DOHH2 (cell line): ENCODE measurements around the gene BRINP3.

Experiments
- H3F3A ChIP-seq: fragments of 200-600 bp; sonication (generic), shearing (Covaris generic); 2 replicates; pipeline ENCODE4 v1.6.0; 2016; ENCODE audit warnings: antibody characterized with exemption, mild to moderate bottlenecking; ENCODE audit not compliant: control insufficient read depth, insufficient read depth
- H3K27ac ChIP-seq: fragments of 200-600 bp; sonication (generic); 2 replicates; pipeline ENCODE4 v1.5.1; 2014; ENCODE audit warnings: low read depth, mild to moderate bottlenecking, low read length, moderate library complexity
- H3K27me3 ChIP-seq: fragments of 200-600 bp; sonication (generic); 2 replicates; pipeline ENCODE4 v1.6.1; 2014; ENCODE audit warnings: mild to moderate bottlenecking, low read length, mixed read lengths; ENCODE audit not compliant: control insufficient read depth
- H3K36me3 ChIP-seq: fragments of 200-600 bp; sonication (generic); 2 replicates; pipeline ENCODE4 v1.6.1; 2014; ENCODE audit warnings: mild to moderate bottlenecking, low read length, moderate library complexity, mixed read lengths; ENCODE audit not compliant: control insufficient read depth
- H3K4me1 ChIP-seq: fragments of 200-600 bp; sonication (generic); 2 replicates; pipeline ENCODE4 v1.6.1; 2014; ENCODE audit warnings: mild to moderate bottlenecking, low read length, mixed read lengths; ENCODE audit not compliant: control insufficient read depth
- H3K4me2 ChIP-seq: fragments of 200-600 bp; sonication (generic); 2 replicates; pipeline ENCODE4 v1.6.0; 2014; ENCODE audit warnings: mild to moderate bottlenecking, low read length, moderate library complexity
- H3K4me3 ChIP-seq: fragments of 200-600 bp; sonication (generic); 2 replicates; pipeline ENCODE4 v1.5.1; 2014; ENCODE audit warnings: mild to moderate bottlenecking, low read length, mixed read lengths
- H3K79me2 ChIP-seq: fragments of 200-600 bp; sonication (generic); 2 replicates; pipeline ENCODE4 v1.6.1; 2014; ENCODE audit warnings: mild to moderate bottlenecking, low read length, mixed read lengths; ENCODE audit not compliant: control insufficient read depth
- H3K9me2 ChIP-seq: fragments of 200-600 bp; sonication (generic); replicated peaks from 2 replicates; pipeline ENCODE4 v1.6.1; 2014; ENCODE audit warnings: mild to moderate bottlenecking, low read length, mixed read lengths; ENCODE audit not compliant: control insufficient read depth
- H3K9me3 ChIP-seq: fragments of 200-600 bp; sonication (generic); 2 replicates; pipeline ENCODE4 v1.6.1; 2014; ENCODE audit warnings: antibody characterized with exemption, low read length, mixed read lengths; ENCODE audit not compliant: control insufficient read depth, insufficient read depth
- H4K20me1 ChIP-seq: fragments of 200-600 bp; sonication (generic); 2 replicates; pipeline ENCODE4 v1.6.0; 2014; ENCODE audit warnings: low read depth, mild to moderate bottlenecking, antibody characterized with exemption, low read length, moderate library complexity; ENCODE audit not compliant: control insufficient read depth, insufficient read depth
- CTCF ChIP-seq: fragments of 200-600 bp; sonication (generic); IDR thresholded peaks from one replicate; pipeline ENCODE4 v1.5.1; 2014; ENCODE audit warnings: antibody characterized with exemption, mild to moderate bottlenecking, low read depth, low read length; ENCODE audit not compliant: poor library complexity, severe bottlenecking
- EZH2phosphoT487 ChIP-seq: fragments of 200-600 bp; sonication (generic); IDR thresholded peaks from 2 replicates; pipeline ENCODE4 v1.6.1; 2017; ENCODE audit warnings: borderline replicate concordance, mild to moderate bottlenecking, antibody characterized with exemption, low read length, moderate library complexity, mixed read lengths

BRINP3 gene

GRCh38 chr1:190098107-190098506 is 379.6 kb downstream of the BRINP3 start:
- no peaks in the 10 kb centered on the region for H3K9me2 ChIP-seq
- H3K4me2 ChIP-seq, result no peak overlapping the region
- TF ChIP-seq EZH2phosphoT487 (no peak), CTCF (no peak)

GRCh38 chr1:190095596-190095995 is 382.1 kb downstream of the BRINP3 start:
- TF ChIP-seq CTCF (no peak), EZH2phosphoT487 (no peak)
- no peaks in the 10 kb centered on the region for H3K79me2 ChIP-seq
- no peaks in the 10 kb centered on the region for H3F3A ChIP-seq
- H3K9me3 ChIP-seq, result no peaks in the 10 kb centered on the region
- H3K27me3 ChIP-seq, result no peaks in the 10 kb centered on the region
- H3K36me3 ChIP-seq, result no peaks in the 10 kb centered on the region
- H3K4me1 ChIP-seq, result no peaks in the 10 kb centered on the region
- H3K4me2 ChIP-seq, result no peak overlapping the region
- H4K20me1 ChIP-seq, result no peaks in the 10 kb centered on the region
- no peaks in the 10 kb centered on the region for H3K9me2 ChIP-seq
- H3K27ac ChIP-seq, result no peak overlapping the region
- H3K4me3 ChIP-seq, result no peak overlapping the region

More at GRCh38 chr1:190098107-190098506, 379.6 kb downstream of the BRINP3 start:
- H3K27ac ChIP-seq, result no peak overlapping the region
- no peaks in the 10 kb centered on the region for H3F3A ChIP-seq
- H3K9me3 ChIP-seq, result no peaks in the 10 kb centered on the region
- H3K79me2 ChIP-seq, result no peaks in the 10 kb centered on the region
- H3K27me3 ChIP-seq, result no peaks in the 10 kb centered on the region
- H4K20me1 ChIP-seq, result no peaks in the 10 kb centered on the region
- no peaks in the 10 kb centered on the region for H3K36me3 ChIP-seq
- no peak overlapping the region for H3K4me3 ChIP-seq
- H3K4me1 ChIP-seq, result no peaks in the 10 kb centered on the region

- Histone ChIP-seq H3K4me1 (no peaks in the 10 kb centered on the region), H3K4me3 (no peak overlapping the region), H3F3A (no peaks in the 10 kb centered on the region), H3K79me2 (no peaks in the 10 kb centered on the region), H3K27ac (no peak overlapping the region), H3K4me2 (no peak overlapping the region), H3K9me3 (no peaks in the 10 kb centered on the region), H3K27me3 (no peaks in the 10 kb centered on the region), H4K20me1 (no peaks in the 10 kb centered on the region), H3K36me3 (no peaks in the 10 kb centered on the region), H3K9me2 (no peaks in the 10 kb centered on the region)
- no peak for TF ChIP-seq EZH2phosphoT487
- peak; percentile 52 for TF ChIP-seq CTCF
These were observed 393.1 kb downstream of the BRINP3 start for GRCh38 chr1:190084552-190084951.

GRCh38 chr1:190068304-190068703 is 409.4 kb downstream of the BRINP3 start:
- no peaks in the 10 kb centered on the region for H4K20me1 ChIP-seq
- no peaks in the 10 kb centered on the region for H3K9me3 ChIP-seq
- no peaks in the 10 kb centered on the region for H3K27me3 ChIP-seq
- no peaks in the 10 kb centered on the region for H3F3A ChIP-seq
- TF ChIP-seq EZH2phosphoT487 (no peak), CTCF (no peak)
- H3K79me2 ChIP-seq, result no peaks in the 10 kb centered on the region
- H3K4me1 ChIP-seq, result no peaks in the 10 kb centered on the region
- no peak overlapping the region for H3K27ac ChIP-seq
- H3K4me3 ChIP-seq, result no peak overlapping the region
- no peaks in the 10 kb centered on the region for H3K36me3 ChIP-seq
- no peaks in the 10 kb centered on the region for H3K9me2 ChIP-seq
- no peak overlapping the region for H3K4me2 ChIP-seq
